Measurements from ENCODE around the gene UBQLN1. TPM values are rescaled to one million over a fixed set of nuclear protein-coding genes. Genes with fewer than 3 reads are reported as not detected.
"Not testable (repeated sequence)": the region's sequence is repeated elsewhere in the genome, so short reads cannot be mapped to it uniquely, and the experiment has no call there.

UBQLN1 gene
- total and polyA plus RNA-seq, 3 donors from 2014 or later: 86.5 to 147 (median 146) TPM

DNA sequence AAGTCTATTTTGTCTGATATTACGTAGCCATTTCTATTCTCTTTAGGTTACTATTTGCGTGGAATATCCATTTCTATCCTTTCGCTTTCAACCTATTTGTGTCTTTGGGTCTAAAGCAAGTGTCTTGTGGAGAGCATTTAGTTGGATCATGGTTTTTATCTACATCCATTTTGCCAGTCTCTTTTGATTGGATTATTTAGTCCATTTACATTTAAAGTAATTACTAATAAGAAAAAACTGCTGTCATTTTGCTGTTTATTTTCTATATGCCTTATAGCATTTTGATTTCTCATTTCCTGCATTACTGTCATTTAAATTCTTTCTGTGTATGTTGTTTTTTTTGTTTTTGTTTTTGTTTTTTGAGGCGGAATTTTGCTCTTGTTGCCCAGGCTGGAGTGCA is 26.0 kb upstream of the UBQLN1 start:
- intact Hi-C loops (cut with DNase I; ENCODE audit: low total_unique reads): no loop called here
- H3K27me3 ChIP-seq: no peaks in the 10 kb centered on the region
- no peak overlapping the region for H3K27ac ChIP-seq
- H3K4me3 ChIP-seq: no peak overlapping the region
- WGBS, 2 donors: 89 to 96% methylated on average over 4 of the region's 4 CpGs
- no peak for DNase-seq
- no peak for TF ChIP-seq POLR2A (IDR thresholded peaks at IDR 0.05)
- TF ChIP-seq, protein P1, sequence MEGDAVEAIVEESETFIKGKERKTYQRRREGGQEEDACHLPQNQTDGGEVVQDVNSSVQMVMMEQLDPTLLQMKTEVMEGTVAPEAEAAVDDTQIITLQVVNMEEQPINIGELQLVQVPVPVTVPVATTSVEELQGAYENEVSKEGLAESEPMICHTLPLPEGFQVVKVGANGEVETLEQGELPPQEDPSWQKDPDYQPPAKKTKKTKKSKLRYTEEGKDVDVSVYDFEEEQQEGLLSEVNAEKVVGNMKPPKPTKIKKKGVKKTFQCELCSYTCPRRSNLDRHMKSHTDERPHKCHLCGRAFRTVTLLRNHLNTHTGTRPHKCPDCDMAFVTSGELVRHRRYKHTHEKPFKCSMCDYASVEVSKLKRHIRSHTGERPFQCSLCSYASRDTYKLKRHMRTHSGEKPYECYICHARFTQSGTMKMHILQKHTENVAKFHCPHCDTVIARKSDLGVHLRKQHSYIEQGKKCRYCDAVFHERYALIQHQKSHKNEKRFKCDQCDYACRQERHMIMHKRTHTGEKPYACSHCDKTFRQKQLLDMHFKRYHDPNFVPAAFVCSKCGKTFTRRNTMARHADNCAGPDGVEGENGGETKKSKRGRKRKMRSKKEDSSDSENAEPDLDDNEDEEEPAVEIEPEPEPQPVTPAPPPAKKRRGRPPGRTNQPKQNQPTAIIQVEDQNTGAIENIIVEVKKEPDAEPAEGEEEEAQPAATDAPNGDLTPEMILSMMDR (IDR thresholded peaks at IDR 0.05): no peak
- no peaks in the 10 kb centered on the region for H3K36me3 ChIP-seq (ENCODE audit: low read depth, missing control alignments)
- no peaks in the 10 kb centered on the region for H3K9me3 ChIP-seq
- H3K4me1 ChIP-seq: no peaks in the 10 kb centered on the region

DNA sequence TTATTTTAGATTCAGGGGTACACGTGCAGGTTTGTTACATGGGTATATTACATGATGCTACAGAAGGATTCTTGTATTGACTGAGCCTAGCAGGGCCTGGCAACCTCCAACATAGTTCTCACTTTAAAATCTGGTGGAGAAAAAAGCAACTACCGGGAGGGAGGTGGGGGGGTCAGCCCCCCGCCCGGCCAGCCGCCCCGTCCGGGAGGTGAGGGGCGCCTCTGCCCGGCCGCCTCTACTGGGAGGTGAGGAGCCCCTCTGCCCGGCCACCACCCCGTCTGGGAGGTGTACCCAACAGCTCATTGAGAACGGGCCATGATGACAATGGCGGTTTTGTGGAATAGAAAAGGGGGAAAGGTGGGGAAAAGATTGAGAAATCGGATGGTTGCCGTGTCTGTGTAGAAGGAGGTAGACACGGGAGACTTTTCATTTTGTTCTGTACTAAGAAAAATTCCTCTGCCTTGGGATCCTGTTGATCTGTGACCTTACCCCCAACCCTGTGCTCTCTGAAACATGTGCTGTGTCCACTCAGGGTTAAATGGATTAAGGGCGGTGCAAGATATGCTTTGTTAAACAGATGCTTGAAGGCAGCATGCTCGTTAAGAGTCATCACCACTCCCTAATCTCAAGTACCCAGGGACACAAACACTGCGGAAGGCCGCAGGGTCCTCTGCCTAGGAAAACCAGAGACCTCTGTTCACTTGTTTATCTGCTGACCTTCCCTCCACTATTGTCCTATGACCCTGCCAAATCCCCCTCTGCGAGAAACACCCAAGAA is 21.0 kb upstream of the UBQLN1 start:
- WGBS, 2 donors: 92 to 95% methylated on average over 14 to 18 of the region's 22 CpGs

DNA sequence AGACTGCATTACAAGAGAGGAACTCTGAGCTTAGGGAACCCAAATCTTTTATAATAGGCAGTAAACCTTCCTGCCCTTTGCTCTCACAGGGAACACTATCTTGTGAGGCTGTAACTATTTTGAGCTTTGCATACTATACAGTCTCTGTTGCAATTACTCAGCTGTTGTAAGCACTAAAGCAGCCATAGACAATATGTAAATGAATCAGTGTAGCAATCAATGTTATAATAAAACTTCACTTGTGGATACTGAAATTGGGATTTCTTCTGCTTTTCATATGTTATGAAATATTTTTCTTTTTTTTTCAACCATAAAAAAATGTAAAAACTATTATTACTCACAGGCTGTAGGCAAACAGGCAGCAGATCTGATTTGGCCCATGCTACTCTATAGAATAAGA is 16.7 kb upstream of the UBQLN1 start:
- H3K4me3 ChIP-seq: no peak overlapping the region
- H3K27ac ChIP-seq: no peak overlapping the region
- H3K4me1 ChIP-seq: no peaks in the 10 kb centered on the region
- intact Hi-C loops (cut with DNase I; ENCODE audit: low total_unique reads): no loop called here
- DNase-seq: no peak
- H3K9me3 ChIP-seq: no peaks in the 10 kb centered on the region
- no peaks in the 10 kb centered on the region for H3K27me3 ChIP-seq
- TF ChIP-seq, protein P1 (IDR thresholded peaks at IDR 0.05): no peak
- TF ChIP-seq POLR2A (IDR thresholded peaks at IDR 0.05): no peak
- H3K36me3 ChIP-seq (ENCODE audit: low read depth, missing control alignments): no peaks in the 10 kb centered on the region

More for the DNA sequence above, 21.0 kb upstream of the UBQLN1 start:
- H3K27me3 ChIP-seq; H3K4me1 ChIP-seq; H3K4me3 ChIP-seq; H3K27ac ChIP-seq; intact Hi-C loops (cut with DNase I; ENCODE audit: low total_unique reads); H3K9me3 ChIP-seq; DNase-seq; H3K36me3 ChIP-seq (ENCODE audit: low read depth, missing control alignments): not testable (repeated sequence)

DNA sequence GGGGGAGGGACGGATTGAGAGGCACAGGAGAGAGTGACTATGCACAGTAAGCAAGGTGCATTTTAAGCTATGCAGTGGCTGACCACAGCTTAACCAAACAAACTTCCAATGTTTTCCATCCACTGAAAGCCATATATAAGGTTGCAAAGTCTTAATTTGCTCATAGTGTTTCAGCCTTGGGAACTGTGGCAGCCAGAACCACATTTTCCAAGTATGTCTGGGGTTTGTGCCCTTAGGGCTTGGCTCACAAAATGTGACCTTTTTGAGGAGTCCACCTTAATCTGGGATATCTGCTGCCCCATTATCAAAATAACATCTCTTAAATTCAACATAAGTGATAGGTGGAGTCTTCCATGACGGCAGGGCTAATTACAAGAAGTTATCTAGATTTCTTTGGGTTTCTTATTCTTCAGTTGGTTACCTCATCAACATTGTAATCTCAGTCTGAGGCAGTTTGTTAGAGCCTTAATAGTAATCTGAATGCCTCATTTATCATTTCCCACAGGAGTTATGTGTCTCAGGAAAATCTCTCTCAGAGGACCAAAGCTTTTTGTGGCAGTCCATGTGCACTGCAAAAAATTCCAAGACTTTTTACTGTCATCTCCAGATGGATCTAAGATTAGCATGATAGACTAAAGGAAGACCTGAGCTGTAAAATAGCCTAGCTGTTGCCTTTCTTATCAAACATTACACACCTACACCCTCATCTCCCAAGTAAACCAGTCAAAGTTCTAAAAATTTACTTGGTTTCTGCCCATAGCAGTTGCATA is 15.2 kb upstream of the UBQLN1 start:
- 77 to 86% methylated on average over 2 of the region's 2 CpGs for WGBS, 2 donors
- Histone ChIP-seq H3K9me3 (no peaks in the 10 kb centered on the region), H3K27ac (no peak overlapping the region), H3K27me3 (no peaks in the 10 kb centered on the region), H3K4me3 (no peak overlapping the region), H3K4me1 (no peaks in the 10 kb centered on the region), H3K36me3 (ENCODE audit: low read depth, missing control alignments) (no peaks in the 10 kb centered on the region)
- DNase-seq: no peak
- intact Hi-C loops (cut with DNase I; ENCODE audit: low total_unique reads): no loop called here
- TF ChIP-seq POLR2A (IDR thresholded peaks at IDR 0.05): no peak
- TF ChIP-seq, protein P1 (IDR thresholded peaks at IDR 0.05): no peak

DNA sequence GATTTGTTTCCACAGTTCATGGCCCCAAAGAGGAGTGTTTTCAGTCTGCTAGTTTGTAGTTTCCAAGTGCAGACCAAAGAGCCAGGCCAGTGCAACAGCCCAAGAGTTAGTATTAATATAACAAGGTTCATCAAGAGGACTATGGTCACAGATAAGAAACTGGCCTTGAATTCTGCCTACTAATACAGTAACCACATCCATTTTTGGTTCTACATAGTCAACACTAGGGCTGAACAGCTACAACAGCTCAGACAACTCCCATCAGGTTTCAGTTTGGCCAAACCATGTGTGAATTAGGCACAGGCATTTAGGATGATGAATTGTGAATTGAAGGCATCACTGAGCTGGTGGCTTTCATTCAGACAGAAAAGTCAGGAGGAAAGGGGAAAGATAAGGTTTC is 13.8 kb upstream of the UBQLN1 start:
- intact Hi-C loops (cut with DNase I; ENCODE audit: low total_unique reads): no loop called here
- no peaks in the 10 kb centered on the region for H3K27me3 ChIP-seq

More for the DNA sequence above, 13.8 kb upstream of the UBQLN1 start:
- Histone ChIP-seq H3K4me1 (no peaks in the 10 kb centered on the region), H3K36me3 (ENCODE audit: low read depth, missing control alignments) (no peaks in the 10 kb centered on the region), H3K9me3 (no peaks in the 10 kb centered on the region), H3K27ac (no peak overlapping the region), H3K4me3 (no peak overlapping the region)
- no peak for DNase-seq
- TF ChIP-seq POLR2A (IDR thresholded peaks at IDR 0.05): no peak
- TF ChIP-seq, protein P1 (IDR thresholded peaks at IDR 0.05): no peak

Measured in testis (tissue), 3 donors.